ENCODE measurements around the gene CAMSAP3.

Gene CAMSAP3, protein sequence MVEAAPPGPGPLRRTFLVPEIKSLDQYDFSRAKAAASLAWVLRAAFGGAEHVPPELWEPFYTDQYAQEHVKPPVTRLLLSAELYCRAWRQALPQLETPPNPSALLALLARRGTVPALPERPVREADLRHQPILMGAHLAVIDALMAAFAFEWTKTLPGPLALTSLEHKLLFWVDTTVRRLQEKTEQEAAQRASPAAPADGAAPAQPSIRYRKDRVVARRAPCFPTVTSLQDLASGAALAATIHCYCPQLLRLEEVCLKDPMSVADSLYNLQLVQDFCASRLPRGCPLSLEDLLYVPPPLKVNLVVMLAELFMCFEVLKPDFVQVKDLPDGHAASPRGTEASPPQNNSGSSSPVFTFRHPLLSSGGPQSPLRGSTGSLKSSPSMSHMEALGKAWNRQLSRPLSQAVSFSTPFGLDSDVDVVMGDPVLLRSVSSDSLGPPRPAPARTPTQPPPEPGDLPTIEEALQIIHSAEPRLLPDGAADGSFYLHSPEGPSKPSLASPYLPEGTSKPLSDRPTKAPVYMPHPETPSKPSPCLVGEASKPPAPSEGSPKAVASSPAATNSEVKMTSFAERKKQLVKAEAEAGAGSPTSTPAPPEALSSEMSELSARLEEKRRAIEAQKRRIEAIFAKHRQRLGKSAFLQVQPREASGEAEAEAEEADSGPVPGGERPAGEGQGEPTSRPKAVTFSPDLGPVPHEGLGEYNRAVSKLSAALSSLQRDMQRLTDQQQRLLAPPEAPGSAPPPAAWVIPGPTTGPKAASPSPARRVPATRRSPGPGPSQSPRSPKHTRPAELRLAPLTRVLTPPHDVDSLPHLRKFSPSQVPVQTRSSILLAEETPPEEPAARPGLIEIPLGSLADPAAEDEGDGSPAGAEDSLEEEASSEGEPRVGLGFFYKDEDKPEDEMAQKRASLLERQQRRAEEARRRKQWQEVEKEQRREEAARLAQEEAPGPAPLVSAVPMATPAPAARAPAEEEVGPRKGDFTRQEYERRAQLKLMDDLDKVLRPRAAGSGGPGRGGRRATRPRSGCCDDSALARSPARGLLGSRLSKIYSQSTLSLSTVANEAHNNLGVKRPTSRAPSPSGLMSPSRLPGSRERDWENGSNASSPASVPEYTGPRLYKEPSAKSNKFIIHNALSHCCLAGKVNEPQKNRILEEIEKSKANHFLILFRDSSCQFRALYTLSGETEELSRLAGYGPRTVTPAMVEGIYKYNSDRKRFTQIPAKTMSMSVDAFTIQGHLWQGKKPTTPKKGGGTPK

GRCh38 chr19:7595466-7596133 is at the start of gene CAMSAP3:
TSS of gene CAMSAP3 (plus strand) at chr19:7595863. CDS start at chr19:7596003, 140 bp downstream.
- peak; percentile 4 to 30 for DNase-seq (ENCODE audit: low read depth in 2 of 2)

- DNase-seq (ENCODE audit: low read depth in 2 of 2): no peak
Measured at GRCh38 chr19:7545904-7546303, 49.8 kb upstream of the CAMSAP3 start.

DNA sequence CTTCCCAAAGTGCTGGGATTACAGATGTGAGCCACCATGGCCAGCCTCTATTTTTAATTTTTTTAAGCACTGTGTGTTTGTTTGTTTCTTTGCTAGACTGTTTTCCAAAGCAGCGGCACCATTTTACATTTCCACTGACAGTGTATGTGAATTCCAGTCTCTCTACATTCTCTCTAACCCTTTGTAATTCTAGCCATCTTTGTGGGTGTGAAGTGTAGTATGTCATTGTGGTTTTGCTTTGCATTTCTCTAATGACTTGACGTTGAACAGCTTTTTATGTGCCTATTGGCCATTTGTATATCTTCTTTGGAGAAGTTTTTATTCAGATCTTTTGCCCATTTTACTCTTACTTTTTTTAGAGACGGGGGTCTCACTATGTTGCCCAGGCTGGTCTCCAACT is 48.5 kb upstream of the CAMSAP3 start:
- no peak for DNase-seq (ENCODE audit: low read depth in 2 of 2)

DNA sequence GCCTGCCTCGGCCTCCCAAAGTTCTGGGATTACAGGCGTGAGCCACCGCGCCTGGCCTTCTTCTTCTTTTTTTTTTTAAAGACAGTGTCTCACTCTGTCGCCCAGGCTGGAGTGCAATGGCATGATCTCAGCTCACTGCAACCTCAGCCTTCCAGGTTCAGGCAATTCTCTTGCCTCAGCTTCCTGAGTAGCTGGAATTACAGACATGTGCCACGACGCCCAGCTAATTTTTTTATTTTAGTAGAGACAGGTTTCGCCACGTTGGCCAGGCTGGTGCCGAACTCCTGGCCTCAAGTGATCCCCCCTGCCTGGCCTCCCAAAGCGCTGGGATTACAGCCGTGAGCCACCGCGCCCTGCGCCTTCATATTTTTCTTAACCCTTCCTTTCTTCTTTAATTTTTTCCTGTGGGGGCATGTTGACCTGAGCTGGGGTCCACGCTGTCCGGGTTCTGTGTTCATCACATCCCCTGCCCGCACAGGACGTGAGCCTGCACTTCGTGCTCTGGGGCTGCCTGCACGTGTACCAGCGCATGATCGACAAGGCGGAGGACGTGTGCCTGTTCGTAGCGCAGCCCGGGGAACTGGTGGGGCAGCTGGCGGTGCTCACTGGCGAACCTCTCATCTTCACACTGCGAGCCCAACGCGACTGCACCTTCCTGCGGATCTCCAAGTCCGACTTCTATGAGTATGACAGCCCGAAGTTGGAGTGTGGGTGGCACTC is 46.1 kb upstream of the CAMSAP3 start:
- DNase-seq (ENCODE audit: low read depth in 2 of 2): no peak

GRCh38 chr19:7550169-7550770 is 45.4 kb upstream of the CAMSAP3 start:
- DNase-seq (ENCODE audit: low read depth in 2 of 2): no peak

DNA sequence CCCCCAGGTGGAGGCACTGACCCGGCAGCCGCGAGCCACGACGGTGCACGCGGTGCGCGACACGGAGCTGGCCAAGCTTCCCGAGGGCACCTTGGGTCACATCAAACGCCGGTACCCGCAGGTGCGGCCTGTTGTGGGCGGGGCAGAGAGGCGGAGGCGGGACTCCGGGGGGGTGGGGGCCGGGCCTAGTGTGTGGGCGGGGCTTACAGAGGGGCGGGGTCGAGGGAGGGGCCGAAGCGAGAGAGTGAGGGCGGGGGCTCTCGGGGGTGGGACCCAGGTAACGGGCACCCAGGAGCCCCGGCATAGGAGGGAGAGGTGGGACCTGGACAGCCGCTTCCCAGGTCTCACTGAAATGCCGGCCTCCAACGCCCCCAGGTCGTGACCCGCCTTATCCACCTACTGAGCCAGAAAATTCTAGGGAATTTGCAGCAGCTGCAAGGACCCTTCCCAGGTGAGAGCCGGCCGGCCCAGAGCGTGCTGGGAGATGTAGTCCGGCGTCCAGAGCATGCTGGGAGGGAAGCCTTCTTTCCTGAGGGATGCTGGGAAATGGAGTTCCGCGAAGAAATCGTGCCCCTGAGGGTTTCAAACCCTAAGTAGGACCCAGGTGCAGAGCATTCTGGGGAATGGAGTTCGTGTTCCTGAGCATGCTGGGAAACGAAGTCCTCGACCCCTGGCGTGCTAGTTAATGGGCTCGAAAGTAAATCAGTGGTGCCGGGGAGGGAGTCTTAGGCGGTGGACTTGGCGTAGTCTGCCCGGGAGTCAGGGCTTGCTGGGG is 44.5 kb upstream of the CAMSAP3 start:
- no peak for DNase-seq (ENCODE audit: low read depth in 2 of 2)

DNA sequence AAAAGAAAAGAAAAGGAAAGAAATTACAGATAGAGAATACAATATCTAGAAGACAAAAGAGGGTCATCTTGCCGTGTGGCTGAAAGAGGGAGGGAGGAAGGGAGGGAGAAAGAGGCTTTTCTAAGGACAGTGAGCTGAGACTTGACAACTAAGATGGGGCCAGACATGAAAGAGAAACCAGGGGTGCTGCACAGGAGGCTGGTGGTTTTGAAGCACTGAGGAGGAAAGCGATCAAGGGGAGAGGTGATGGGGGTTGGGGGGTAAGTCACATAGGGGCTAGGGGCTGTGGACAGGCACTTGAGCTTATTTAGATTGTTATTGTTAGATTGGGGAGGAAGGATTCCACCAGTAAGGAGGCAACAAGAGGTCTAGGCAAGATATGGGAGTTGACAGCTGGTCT is 42.9 kb upstream of the CAMSAP3 start:
- DNase-seq (ENCODE audit: low read depth in 2 of 2): no peak

- no peak for DNase-seq (ENCODE audit: low read depth in 2 of 2)
Measured at GRCh38 chr19:7554565-7554964, 41.1 kb upstream of the CAMSAP3 start.

- DNase-seq (ENCODE audit: low read depth in 2 of 2): peak in 1 of 2 donors; percentile 25
Measured at GRCh38 chr19:7554990-7555864, 40.4 kb upstream of the CAMSAP3 start.

GRCh38 chr19:7556696-7557315 is 38.9 kb upstream of the CAMSAP3 start:
- DNase-seq (ENCODE audit: low read depth in 2 of 2): no peak

GRCh38 chr19:7558667-7559066 is 37.0 kb upstream of the CAMSAP3 start:
- no peak for DNase-seq (ENCODE audit: low read depth in 2 of 2)

DNA sequence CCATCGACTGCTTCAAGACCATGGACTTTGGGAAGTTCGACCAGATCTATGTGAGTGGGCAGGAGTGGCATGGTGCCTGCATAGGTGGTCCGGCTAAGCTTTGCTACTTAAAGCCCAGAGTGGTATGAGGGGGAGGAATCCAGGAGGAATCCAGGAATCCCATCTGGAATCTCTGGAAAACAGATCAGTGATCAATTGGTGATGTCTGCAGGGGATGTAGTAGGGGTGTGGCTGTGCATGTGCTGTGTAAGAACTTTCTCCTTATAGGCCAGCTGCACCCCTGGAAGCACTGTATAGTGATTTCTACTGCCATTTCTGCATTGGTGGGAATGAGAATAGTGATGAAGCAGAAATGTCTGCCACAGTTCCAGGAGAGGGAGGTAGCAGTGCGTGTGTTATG is 36.6 kb upstream of the CAMSAP3 start:
- DNase-seq (ENCODE audit: low read depth in 2 of 2): no peak

DNA sequence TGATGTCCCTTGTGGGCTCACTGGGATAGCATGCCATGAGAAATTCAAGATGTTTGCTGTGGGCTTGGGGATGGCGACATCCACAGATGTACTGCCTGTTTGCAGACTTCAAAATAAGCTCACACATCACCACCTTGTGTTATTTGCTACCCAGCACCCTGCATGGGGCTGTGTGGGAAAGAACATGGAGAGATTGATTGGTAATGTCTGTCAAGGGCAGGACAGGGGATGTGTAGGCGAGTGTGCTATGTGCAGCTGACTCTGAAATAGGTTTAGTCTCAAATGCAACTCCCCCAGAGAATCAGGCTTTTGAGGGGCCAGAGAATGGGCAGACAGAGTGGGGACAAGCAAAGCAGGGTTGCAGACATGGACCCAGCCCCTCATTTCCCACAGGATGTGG is 35.4 kb upstream of the CAMSAP3 start:
- no peak for DNase-seq (ENCODE audit: low read depth in 2 of 2)

- DNase-seq (ENCODE audit: low read depth in 2 of 2): no peak
Measured at GRCh38 chr19:7561325-7561724, 34.3 kb upstream of the CAMSAP3 start.

DNA sequence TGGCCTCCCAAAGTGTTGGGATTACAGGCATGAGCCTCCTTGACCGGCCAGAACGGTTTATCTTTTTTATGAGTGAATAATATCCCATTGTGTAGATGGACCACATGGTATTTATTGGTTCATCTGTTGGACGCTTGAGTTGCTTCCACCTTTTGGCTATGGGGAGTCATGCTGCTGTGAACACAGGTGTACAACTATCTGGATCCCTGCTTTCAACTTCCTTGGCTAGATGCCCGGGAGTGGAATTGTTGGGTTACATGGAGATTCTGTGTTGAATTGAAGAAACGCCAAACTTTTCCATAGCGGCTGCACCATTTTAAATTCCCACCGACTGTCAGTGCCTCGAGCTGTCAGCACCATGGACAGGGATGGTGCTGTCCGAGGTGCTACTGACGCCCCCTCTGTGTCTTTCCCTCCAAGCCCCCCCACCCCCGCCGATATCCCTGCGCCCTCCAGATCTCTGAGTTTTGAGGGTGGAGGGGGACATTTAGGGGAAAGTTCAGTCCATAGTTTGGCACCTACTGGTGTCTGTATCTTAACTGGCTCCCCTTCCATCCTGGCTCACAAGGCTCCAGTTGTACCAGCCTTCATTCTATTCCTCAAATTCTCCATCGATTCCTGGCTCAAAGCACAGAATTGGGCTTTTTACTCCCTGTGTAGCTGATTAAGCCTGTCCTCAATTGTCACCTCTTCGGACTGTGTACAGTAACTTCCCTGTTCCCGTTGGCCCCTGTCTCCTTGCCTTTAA is 32.8 kb upstream of the CAMSAP3 start:
- DNase-seq (ENCODE audit: low read depth in 2 of 2): no peak

- DNase-seq (ENCODE audit: low read depth in 2 of 2): no peak
Measured at GRCh38 chr19:7564866-7565265, 30.8 kb upstream of the CAMSAP3 start.

DNA sequence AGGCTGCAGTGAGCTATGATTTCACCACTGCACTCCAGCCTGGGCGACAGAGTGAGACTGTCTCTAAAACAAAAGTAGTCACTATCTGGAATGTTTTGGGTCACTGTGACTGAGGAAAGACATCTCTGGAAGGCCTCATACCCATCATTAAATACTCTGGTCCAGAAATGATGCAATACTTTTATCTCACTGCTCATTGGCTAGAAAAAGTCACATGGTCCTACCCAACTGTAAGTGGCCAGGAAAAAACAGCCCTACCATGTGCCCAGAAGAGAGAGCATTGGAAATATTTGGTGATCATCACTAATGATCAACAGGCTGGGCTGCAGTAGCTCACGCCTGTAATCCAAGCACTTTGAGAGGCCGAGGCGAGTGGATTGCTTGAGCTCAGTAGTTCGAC is 30.3 kb upstream of the CAMSAP3 start:
- DNase-seq (ENCODE audit: low read depth in 2 of 2): no peak

Data from activated CD4-positive, alpha-beta T cell treated with anti-CD3 and anti-CD28 coated beads for 24 hours (primary cell).